Kidney (tissue), 14 donors: ENCODE measurements around the gene MICAL2. TPM values are rescaled to one million over a fixed set of nuclear protein-coding genes. Genes with fewer than 3 reads are reported as not detected.

Source experiments
- DNase-seq, 5 donors: peaks; one replicate each; pipeline ENCODE4 v3.0.0-alpha.2; 2013 to 2020
- FAIRE-seq: peaks from 2 replicates; lab custom pipeline; 2012; peaks lifted over from hg19 to GRCh38; lab: Jason Lieb, UNC
- H3K27ac ChIP-seq, 2 donors: one replicate each; pipeline ENCODE4 v1.7.0; 2013; ENCODE audit warnings: low read depth in 2 of 2, low read length in 2 of 2, inconsistent platforms in 1 of 2
- H3K27me3 ChIP-seq: one replicate; pipeline ENCODE4 v1.7.1; 2013; ENCODE audit warnings: low read length, inconsistent platforms; ENCODE audit not compliant: control insufficient read depth, insufficient read depth
- H3K36me3 ChIP-seq, 3 donors: one replicate each; pipeline versions ENCODE4 v1.7.0 to v1.7.1; 2013; ENCODE audit warnings: low read length in 3 of 3, control low read depth in 1 of 3, inconsistent platforms in 1 of 3; ENCODE audit not compliant: insufficient read depth in 3 of 3, control insufficient read depth in 2 of 3
- H3K4me1 ChIP-seq, 3 donors: one replicate each; pipeline versions ENCODE4 v1.7.0 to v1.7.1; 2013; ENCODE audit warnings: low read length in 3 of 3, inconsistent platforms in 1 of 3, low read depth in 1 of 3; ENCODE audit not compliant: control insufficient read depth in 2 of 3, insufficient read depth in 2 of 3
- H3K4me3 ChIP-seq, 3 donors: one replicate each; pipeline versions ENCODE4 v1.7.0 to v1.8.1; 2013; ENCODE audit warnings: low read length in 3 of 3, control low read depth in 1 of 3, inconsistent platforms in 1 of 3
- H3K9ac ChIP-seq, 3 donors: one replicate each; pipeline versions ENCODE4 v1.7.0 to v1.7.1; 2013; ENCODE audit warnings: low read length in 3 of 3, control low read depth in 1 of 3, inconsistent platforms in 1 of 3
- H3K9me3 ChIP-seq, 3 donors: one replicate each; pipeline versions ENCODE4 v1.7.0 to v1.7.1; 2013; ENCODE audit warnings: low read length in 3 of 3, control low read depth in 1 of 3, inconsistent platforms in 1 of 3; ENCODE audit not compliant: control insufficient read depth in 2 of 3, insufficient read depth in 1 of 3
- intact Hi-C: fragments of 100-400 bp; cut with DNase I; formaldehyde crosslinking; loops from one replicate; pipeline ENCODE4 v1.11.1; 2022
- polyA plus RNA-seq: library from polyadenylated mRNA; stranded (reverse); fragments of 350-450 nt; fragmentation: Illumina TruSeq; extraction: RNeasy Lipid Tissue Mini Kit (QIAGEN cat#74804); gene quantifications from one replicate; pipeline ENCODE4 v1.2.3, GENCODE V29; 2014; ENCODE audit warnings: low read depth, low replicate concordance; ENCODE audit not compliant: insufficient read depth
- total RNA-seq: library from RNA; stranded (reverse); fragmentation: NEBNext Ultra II Directional; extraction: Animal tissue kit (Norgen Biotek cat#: 25700); gene quantifications from one replicate; pipeline ENCODE4 v1.2.1, GENCODE V29; 2021
- TF ChIP-seq, protein P1 (sequence below): IDR thresholded peaks from 3 replicates; pipeline ENCODE4 v1.5.1; 2012; ENCODE audit warnings: mild to moderate bottlenecking, moderate library complexity, borderline replicate concordance; ENCODE audit not compliant: insufficient read depth; ENCODE audit errors: extremely low read depth
- donor health status: control.
- donor health status: control.
- donor health status: control.
- donor health status: control.
- donor health status: control.
- donor health status: DM: yes; HTN: yes; CAD: no.
- donor health status: Normal renal cell carcinoma (clear cell type).

MICAL2 gene
- total and polyA plus RNA-seq, 2 donors from 2014 or later: 7.8 to 64.5 TPM

- TF ChIP-seq, protein P1, sequence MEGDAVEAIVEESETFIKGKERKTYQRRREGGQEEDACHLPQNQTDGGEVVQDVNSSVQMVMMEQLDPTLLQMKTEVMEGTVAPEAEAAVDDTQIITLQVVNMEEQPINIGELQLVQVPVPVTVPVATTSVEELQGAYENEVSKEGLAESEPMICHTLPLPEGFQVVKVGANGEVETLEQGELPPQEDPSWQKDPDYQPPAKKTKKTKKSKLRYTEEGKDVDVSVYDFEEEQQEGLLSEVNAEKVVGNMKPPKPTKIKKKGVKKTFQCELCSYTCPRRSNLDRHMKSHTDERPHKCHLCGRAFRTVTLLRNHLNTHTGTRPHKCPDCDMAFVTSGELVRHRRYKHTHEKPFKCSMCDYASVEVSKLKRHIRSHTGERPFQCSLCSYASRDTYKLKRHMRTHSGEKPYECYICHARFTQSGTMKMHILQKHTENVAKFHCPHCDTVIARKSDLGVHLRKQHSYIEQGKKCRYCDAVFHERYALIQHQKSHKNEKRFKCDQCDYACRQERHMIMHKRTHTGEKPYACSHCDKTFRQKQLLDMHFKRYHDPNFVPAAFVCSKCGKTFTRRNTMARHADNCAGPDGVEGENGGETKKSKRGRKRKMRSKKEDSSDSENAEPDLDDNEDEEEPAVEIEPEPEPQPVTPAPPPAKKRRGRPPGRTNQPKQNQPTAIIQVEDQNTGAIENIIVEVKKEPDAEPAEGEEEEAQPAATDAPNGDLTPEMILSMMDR: no peak
- Histone ChIP-seq H3K9ac (no peak overlapping the region), H3K27ac (no peak overlapping the region), H3K36me3 (no peaks in the 10 kb centered on the region), H3K9me3 (no peaks in the 10 kb centered on the region), H3K4me1 (no peaks in the 10 kb centered on the region), H3K27me3 (no peaks in the 10 kb centered on the region), H3K4me3 (no peak overlapping the region)
- intact Hi-C loops: no loop called here
- no peak for DNase-seq
- FAIRE-seq: no peak
Observed at GRCh38 chr11:12121517-12121916, 11.1 kb downstream of the MICAL2 start.

GRCh38 chr11:12122083-12122482 lies 11.7 kb downstream of the MICAL2 start:
- H3K9me3 ChIP-seq: no peaks in the 10 kb centered on the region
- intact Hi-C loops: no loop called here
- H3K27me3 ChIP-seq: no peaks in the 10 kb centered on the region
- no peaks in the 10 kb centered on the region for H3K36me3 ChIP-seq
- no peak overlapping the region for H3K9ac ChIP-seq
- H3K4me3 ChIP-seq: no peak overlapping the region
- DNase-seq (no peak), FAIRE-seq (no peak)
- H3K4me1 ChIP-seq: no peaks in the 10 kb centered on the region
- TF ChIP-seq, protein P1: peak; percentile 37
- H3K27ac ChIP-seq: no peak overlapping the region

DNA sequence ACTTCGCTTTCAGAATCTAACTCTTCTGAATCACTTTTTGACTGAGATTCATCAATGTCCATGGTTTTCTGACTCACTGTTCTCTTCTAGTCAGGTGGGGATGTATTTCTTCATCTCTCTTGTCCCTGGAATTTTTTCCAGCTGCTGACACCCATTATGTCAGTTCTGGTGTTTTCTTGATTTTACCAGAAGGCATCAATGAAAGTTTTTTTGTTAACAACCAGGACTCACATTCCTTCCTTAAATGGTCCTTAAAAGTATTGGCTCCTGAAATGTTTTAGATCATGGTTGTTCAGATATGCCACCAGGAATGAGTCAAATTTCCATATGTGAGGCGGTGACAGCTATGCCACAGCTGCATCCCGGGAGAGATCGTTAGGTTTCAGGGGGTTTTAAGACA lies 12.9 kb downstream of the MICAL2 start:
- Histone ChIP-seq H3K27me3 (no peaks in the 10 kb centered on the region), H3K9ac (no peak overlapping the region), H3K4me3 (no peak overlapping the region), H3K9me3 (no peaks in the 10 kb centered on the region), H3K4me1 (no peaks in the 10 kb centered on the region), H3K36me3 (no peaks in the 10 kb centered on the region), H3K27ac (no peak overlapping the region)
- intact Hi-C loops: no loop called here
- TF ChIP-seq, protein P1: no peak
- no peak for DNase-seq
- FAIRE-seq: no peak

GRCh38 chr11:12123799-12124198 lies 13.4 kb downstream of the MICAL2 start:
- Histone ChIP-seq H3K27ac (no peak overlapping the region), H3K9ac (no peak overlapping the region), H3K9me3 (no peaks in the 10 kb centered on the region), H3K4me1 (no peaks in the 10 kb centered on the region), H3K4me3 (no peak overlapping the region), H3K36me3 (no peaks in the 10 kb centered on the region), H3K27me3 (no peaks in the 10 kb centered on the region)
- DNase-seq (no peak), FAIRE-seq (no peak)
- TF ChIP-seq, protein P1: no peak
- intact Hi-C loops: no loop called here
